Iris pigment epithelial cell (primary cell): ENCODE measurements around the gene ANAPC2.

Experiments used
- DNase-seq: peaks from one replicate; pipeline ENCODE4 v3.0.0-alpha.2; 2011; ENCODE audit warnings: low read depth

Gene ANAPC2

DNA sequence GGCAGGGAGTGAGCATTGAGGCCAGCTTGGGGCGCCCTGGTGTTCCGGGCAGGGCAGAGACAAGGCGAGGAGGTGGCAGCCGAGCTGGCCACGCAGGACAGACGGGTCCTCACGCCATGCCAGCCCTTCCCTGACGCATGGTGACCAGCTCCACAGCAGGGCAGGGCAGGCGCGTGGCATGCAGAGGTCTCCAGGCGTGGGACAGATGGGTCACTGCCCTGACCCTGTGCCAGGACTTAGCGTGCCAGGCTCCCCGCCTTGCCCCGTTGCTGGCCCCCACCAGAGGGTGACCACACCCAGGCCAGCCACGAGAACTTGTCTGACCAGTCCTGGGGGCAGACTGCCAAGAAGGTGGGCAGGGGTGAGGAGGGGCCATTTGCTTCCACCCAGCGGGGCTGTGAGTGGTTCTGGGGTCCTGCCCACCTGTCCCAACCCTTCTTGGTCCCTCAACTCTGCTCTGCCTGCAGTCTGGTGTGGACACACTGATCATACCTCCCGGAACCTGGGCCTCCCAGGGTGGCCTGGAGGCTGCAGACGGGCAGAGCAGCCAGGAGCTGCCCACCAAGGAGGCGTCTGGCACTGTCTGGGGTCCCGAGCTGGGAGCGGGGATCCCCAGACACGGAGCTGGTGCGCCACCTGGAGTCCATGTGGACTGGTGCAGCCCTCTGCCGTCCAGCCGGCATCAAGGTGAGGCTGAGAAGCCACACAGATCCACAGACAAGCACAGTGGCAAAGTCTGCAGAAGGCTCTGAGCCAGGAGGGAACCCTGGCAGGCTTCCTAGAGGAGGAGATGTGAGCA, 38.9 kb upstream of the ANAPC2 start, which contains the start of gene RNF224:
TSS of gene RNF224 (plus strand) at position 449 of the 799 bp plus-strand sequence. CDS start 834 bp downstream, outside the sequence.
- DNase-seq, result peak; percentile 61

DNA sequence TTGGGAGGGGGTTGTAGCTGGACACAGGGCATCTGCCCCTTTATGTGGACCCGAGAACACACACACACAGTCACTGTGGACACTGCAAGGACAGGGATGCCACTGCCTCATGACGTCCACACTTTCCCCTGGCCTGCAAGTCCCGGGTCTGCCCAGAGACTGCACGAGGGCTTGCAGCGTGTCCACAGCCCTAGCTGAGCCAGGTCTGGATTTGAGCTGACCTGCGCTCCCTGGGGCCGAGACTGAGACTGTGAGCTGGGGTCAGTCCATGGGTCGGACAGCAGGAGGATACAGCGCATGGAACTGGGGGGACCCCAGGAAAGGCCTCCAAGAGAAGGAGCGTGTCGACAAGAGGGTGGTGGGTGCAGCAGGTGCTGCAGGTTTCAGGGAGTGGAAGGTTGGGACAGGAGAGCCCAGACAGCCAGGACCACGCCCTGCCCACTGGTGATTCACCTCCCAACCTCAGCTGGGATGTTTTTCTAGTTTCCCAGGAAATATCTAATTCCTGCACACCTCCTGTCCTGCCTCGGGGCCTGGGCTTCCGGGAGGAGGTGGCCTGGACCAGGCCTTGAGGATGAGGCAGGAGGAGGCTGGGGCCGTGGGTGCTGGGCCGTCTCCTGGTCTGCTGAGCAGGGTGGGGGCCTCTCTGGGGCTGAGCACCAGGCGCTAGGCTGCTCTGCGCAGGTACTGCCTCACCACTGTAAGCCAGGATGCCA, 38.1 kb upstream of the ANAPC2 start:
- DNase-seq, result no peak

DNA sequence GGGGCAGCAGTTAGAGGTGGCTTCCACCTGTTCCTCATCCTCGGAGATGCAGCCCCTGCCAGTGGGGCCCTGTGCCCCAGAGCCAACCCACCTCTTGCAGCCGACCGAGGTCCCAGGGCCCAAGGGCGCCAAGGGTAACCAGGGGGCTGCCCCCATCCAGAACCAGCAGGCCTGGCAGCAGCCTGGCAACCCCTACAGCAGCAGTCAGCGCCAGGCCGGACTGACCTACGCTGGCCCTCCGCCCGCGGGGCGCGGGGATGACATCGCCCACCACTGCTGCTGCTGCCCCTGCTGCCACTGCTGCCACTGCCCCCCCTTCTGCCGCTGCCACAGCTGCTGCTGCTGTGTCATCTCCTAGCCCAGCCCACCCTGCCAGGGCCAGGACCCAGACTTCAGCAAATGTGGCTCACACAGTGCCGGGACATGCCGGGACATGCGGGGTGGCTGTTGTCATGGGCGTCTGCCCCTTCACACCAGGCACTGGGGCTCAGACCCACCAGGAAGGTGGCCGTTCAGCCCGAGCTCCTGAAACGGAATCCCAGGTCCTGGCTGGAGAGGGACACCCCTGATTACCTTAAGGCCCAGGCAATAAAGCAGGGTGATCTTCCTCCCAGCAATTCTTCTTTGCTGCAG, 37.5 kb upstream of the ANAPC2 start:
- no peak for DNase-seq

DNA sequence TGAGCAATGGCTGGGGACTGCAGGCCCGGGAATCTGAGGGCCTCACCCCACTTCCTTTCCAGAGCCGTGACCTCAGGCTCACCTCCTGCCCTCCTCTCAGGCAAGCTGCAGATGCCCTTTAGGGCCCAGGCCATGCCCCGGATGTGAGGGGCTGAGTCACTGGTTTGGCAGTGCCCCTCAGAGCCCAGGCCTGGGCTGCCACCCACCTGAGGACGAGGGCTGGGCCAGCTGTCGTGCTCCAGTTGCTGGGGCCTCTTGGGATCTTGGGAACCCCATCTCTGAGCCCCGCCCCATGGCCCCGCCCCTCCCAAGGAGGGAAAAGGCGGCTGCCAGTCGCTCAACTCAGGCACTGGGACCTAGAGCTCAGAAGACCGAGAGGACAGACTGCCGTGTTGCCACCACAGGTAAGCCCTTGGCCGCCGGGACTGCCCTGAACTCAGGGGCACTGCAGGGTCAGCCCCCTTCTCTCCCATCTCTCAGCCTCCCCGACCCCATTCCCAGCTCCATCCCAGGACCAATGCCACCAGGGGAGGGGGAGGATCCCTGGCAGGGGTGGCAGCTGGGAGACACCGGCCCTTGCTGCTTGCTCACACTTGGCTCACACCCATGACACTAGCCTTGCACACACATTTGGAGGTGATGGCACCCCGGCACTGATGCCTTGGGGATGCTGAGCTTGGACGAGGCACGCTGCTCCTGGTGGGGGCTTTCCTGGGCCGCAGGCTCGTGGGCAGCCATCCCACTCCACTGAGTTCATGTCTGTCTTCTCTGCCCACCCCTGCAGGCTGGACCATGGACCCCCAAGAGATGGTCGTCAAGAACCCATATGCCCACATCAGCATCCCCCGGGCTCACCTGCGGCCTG, 36.7 kb upstream of the ANAPC2 start, which contains the start of gene CYSRT1:
TSS of gene CYSRT1 (plus strand) at position 345 of the 865 bp plus-strand sequence. CDS start at position 793, 448 bp downstream.
- no peak for DNase-seq

- peak; percentile 96 for DNase-seq
Measured at GRCh38 chr9:137223078-137223970, 35.0 kb upstream of the ANAPC2 start.

GRCh38 chr9:137222190-137223077, 34.1 kb upstream of the ANAPC2 start, which contains the start of gene RNF208:
RNF208 (minus strand) TSS chr9:137222240; CDS start chr9:137221212, 1,028 bp downstream.
- DNase-seq, result no peak

DNA sequence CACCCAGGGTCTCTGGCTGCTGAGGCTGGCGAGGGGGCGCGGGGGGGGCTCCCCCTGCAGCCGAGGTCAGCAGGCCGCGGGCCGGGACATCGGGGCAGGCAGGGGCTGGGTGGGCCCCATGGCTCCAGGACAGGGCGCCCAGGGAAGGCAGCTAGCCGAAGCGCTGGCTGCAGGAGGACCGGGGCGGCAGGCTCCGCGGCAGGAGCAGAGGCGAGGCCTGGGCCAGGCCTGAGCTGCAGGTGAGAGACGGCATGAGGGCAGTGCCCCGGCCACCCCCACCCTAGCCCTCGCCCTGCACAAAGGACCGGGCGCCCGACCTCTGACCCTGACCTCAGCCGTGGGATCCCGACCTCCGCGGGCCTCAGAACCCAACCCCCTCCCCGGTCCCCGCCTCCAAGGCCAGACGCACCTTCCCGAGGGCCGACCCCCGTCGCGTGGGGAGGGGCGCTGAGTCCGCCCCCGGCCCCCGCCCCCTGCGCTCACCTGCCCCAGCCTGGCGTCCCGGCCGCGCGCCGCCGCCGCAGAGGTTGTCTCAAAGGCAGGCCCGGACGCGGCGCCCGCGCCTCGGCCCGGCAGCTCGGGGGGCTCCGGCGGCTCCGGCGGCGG, 33.2 kb upstream of the ANAPC2 start:
- DNase-seq, result no peak

- DNase-seq, result no peak
Measured at GRCh38 chr9:137221095-137221505, 32.7 kb upstream of the ANAPC2 start.

- no peak for DNase-seq
Measured at GRCh38 chr9:137220317-137221094, 32.1 kb upstream of the ANAPC2 start.

GRCh38 chr9:137219757-137220316, 31.5 kb upstream of the ANAPC2 start:
- no peak for DNase-seq

DNA sequence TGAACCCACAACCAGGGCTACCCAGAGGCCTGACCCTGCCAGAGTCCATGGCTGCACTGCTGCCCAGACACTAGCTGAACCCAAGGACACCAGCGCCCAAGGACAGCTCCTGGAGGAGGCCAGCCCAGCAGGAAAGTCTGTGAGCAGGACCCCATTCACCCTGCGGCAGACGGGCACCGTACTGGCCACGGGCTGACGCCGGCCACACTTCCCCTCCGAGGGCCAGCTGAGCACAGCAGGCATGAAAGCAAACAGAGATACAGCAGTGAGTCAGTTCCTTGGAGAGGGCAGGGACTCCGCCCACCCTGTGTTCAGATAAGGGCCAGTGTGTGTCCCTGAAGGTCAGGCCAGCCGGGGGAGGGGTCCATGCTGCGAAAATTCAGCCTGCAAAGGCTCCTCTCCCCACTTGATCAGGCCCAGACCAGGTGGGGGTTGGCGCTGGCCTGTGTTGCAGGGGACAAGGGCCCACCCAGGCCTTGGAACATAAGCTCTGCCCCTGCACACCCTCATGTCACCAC, 30.5 kb upstream of the ANAPC2 start:
- DNase-seq, result peak; percentile 58

GRCh38 chr9:137218212-137218753, 29.9 kb upstream of the ANAPC2 start:
- DNase-seq, result no peak

DNA sequence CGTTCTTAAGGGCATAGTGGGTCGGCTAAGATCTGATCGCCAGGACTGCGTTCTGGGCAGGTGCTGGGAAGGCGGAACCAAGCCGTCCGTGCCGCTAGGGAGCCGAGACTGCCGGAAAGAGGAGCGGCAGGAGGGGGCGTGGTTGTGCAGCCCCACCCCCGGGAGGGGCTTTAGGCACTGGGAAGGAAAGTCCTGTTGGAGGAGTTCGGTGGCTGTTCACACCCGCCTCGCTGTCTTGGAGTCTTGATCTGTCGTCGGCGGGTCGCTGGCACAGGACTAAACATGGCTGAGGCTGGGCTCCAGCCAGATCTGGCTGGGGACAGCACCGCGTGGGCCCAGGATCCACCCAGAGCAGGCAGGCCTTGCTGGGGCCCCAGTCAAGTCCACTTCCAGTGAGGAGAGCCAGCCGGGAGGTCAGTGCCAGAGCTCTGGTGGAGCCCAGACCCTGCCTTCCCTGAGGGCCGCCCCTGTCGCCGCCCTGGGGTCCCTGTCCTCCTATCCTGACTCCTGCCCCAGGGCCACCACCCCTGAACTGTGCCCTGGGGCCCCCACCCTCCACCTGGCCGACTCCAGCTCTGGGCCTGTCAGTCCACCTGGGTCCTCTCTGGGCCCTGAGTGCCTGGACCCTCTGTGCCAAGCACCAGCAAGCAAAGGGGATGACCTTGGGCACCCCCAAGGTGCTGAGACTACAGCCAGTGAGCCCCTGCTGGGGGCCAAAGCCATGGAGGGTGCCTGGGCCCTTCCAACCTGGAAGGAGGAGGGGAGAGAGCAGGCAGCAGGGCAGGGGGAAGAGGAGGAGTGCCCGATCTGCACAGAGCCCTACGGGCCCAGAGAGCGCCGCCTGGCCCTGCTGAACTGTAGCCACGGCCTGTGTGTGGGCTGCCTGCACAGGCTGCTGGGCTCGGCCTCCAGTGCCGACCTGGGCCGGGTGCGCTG, 29.2 kb upstream of the ANAPC2 start:
- no peak for DNase-seq

DNA sequence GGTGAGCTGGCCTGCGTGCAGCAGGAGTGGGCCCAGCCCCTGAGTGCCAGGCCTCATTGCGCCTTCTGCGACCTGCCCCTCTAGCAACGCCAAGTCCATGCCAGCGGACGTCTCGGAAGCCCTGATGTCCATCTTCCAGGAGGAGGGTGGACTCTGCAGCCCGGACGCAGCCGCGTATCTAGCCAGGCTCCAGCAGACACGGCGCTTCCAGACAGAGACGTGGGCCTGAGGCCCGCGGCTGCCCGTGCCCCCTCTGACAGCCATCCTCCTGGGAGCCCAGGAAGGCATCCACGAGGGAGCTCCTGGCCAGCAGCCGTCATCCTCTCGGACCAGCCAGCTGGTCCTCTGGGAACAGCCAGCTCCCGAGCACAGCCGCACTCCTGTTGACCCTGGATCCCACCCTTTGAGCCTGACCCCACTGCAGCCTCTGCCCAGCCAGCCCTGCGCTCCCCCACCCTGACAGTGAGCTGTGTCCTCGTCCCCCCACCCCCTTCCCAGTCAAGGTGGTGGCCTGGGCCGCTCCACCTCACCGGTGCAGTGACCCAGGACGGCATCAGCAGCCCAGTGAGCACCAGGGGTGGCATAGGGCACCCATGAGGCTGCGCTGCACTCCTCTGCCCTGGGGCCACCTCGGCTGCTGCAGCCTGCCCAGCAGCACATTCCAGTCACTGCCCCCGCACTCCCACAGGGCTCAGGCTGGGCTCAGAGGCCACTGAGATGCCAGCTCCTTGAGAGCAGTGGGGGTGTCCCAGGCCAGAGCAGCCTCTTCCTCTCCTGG, 28.0 kb upstream of the ANAPC2 start:
- DNase-seq, result no peak

- no peak for DNase-seq
Measured at GRCh38 chr9:137215196-137215986, 27.0 kb upstream of the ANAPC2 start.
